HG02642 (cell line): ENCODE measurements around the gene RGS14.

ENCODE experiments used
- ATAC-seq: cut with Tn5 transposase; IDR thresholded peaks from one replicate; pipeline ENCODE4 v1.9.1; 2021; ENCODE audit warnings: mild to moderate bottlenecking; ENCODE audit not compliant: unreplicated experiment, poor library complexity

The RGS14 gene

GRCh38 chr5:177362610-177363507 lies 5.1 kb downstream of the RGS14 start:
- peak; percentile 31 for ATAC-seq

- no peak for ATAC-seq
Measured at GRCh38 chr5:177363565-177363964, 5.8 kb downstream of the RGS14 start.

DNA sequence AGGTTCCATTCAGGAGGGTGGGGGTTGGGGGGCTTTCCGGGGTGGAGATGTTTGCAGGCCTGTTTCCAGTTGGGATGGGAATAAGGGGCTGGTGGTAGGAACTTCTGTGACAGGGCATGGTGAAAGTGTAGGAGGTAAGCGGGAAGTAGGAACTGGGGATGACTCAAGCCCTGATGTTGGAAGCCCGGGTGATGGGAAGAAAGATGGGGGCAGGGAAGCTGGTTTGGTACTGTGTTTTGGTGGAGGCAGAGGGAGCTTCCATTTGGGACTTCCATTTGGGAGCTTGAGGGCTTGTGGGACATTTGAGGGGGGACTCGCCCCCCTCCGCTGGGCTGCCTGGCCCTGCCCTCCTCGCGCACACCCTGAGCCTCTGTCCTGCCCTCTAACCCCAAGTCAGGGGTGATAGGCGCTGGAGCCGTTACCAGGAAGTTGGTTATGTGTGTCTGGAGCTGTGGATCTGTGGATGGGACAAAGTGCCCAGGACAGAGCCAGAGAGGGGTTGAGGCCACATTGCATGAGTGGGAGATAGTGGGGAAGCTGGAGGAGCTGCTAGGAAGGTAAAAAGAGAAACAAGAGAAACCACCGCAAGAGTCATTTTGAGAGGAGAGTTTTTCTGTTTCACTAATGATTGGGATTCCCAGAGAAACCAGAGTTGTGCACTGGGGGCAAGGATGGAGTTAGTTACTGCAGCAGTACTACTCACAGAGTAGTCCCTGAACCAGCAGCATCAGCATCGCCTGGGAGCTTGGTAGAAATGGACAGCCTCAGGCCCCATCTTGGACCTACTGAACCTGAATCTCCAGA lies 6.6 kb downstream of the RGS14 start:
- peak; percentile 30 for ATAC-seq

- ATAC-seq, result no peak
Measured at GRCh38 chr5:177365845-177366527, 8.3 kb downstream of the RGS14 start.

DNA sequence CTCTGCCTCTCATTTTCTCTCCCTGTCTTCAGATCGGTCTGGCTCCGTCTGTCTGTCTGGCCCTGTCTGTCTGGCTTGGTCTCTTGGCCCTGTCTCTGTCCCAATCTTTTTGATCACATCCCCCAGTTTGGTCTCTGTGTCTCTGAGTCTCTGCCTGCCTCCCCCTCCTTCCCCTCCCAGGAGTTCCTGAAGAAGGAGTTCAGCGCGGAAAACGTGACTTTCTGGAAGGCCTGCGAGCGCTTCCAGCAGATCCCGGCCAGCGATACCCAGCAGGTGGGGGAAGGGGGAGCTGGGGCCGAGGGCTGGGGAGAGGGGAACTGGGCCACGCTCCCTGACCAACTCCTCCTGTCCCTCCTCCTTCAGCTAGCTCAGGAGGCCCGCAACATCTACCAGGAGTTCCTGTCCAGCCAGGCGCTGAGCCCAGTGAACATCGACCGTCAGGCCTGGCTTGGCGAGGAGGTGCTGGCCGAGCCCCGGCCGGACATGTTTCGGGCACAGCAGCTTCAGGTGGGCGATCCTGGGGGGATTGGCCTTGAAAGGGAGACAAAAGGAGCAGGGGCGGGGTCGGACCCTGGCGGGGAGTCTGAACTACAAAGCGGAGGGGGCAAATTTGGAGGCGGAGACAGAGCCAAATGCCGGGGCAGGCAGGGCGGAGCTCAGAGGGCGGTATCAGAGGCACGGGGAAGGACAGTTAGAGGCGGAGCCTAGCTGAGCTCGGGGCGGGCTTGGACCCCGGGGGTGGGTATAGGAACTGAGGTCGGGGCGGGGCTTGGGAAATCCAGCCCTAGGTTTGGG lies 9.0 kb downstream of the RGS14 start:
- ATAC-seq, result no peak

- no peak for ATAC-seq
Measured at GRCh38 chr5:177367323-177367848, 9.7 kb downstream of the RGS14 start.

- ATAC-seq, result no peak
Measured at GRCh38 chr5:177367981-177368868, 10.5 kb downstream of the RGS14 start.

DNA sequence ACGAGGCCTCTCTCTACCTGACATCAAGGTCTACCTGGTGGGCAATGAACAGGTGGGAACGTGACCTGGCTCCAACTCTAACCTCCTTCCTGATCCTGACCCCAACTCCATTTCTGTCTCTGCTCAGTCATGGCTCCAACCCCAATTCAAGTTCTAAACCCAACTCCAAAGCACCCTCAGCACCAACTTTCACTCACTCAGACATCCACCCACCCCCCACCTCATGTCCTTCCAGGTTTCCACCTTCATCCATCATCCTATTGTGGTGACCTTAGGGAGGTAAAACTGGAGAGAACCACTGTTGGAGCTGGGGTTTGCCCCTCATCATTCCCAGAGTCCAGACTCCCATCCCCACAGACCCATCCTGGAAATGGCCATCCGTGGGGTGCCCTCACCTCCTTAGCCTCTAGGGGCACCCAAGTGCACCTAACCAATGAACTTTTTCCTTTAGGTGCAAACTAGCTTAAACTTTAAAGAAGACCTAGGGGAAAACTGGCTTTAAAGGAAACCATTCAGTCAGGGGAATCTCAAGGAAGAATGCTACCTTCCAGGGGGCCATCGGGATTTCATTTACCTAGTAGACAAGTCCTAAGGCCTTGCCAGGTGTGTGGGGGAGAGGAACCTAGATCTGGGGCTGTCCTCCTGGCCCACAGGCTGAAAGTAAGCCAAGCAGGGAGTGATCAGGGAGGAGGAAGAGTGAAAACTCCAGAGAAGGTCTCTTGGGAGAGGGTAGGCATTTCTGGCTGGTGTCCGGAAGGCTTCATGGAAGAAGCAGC lies 11.3 kb downstream of the RGS14 start:
- ATAC-seq, result no peak

DNA sequence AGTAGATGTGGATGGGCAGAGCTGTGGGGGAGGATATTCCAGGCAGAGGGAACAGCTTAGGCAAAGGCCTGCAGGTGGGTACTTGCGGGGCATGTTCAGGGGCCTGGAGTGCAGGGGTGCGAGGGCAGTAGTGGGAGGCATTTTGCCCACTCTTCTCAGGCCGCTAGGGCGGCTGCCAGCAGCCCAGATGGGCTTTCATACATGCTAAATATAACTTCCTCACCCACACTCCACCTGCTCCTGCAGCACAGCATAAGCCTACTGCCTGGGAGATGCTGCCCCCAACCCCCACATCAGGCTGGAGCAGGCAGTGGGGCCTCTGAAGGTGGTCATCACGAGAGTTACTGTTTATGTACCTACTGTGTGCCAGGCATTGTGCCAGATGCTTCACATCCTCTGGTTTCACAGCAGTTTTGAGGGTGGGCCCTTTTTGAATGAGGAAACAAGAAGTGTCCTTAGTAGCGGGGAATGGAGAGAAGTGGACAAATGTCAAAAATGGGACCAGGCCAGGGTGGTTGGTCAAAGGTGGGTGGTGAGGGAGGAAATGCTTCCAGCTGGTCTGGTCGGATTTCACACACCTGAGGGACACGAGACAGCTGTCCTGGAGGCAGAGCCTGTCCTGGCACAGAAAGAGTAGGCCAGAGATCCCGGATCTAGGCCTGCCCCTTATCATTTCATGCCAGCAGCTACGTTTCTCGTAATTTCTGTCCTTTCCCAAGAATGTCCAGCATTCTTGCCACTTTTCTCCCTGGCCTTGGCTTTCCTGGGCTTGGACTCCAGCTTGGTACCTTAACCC lies 12.1 kb downstream of the RGS14 start:
- no peak for ATAC-seq

DNA sequence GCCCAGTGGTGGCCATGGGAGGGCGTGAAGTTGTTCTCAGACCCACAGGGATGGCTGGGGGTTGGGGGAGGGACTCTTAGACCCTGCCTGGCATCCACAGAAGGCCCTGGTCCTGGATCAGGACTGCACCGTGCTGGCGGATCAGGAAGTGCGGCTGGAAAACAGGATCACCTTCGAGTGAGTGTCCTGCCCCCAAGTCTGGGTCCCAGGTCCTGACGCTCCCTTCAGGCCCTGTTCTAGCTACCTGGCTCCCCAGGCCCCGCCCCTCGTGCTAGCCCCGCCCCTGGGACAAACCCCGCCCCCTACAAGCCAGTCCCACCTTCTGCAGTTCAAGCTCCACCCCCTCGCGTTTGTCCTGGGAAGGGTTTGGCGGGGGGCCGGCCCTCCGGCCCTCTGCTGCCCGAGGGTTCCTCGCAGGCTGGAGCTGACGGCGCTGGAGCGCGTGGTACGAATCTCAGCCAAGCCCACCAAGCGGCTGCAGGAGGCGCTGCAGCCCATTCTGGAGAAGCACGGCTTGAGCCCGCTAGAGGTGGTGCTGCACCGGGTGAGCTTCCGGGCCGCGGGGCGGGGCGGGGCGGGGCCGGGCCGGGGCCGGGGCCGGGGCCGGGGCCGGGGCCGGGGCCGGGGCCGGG lies 12.9 kb downstream of the RGS14 start:
- ATAC-seq, result no peak

DNA sequence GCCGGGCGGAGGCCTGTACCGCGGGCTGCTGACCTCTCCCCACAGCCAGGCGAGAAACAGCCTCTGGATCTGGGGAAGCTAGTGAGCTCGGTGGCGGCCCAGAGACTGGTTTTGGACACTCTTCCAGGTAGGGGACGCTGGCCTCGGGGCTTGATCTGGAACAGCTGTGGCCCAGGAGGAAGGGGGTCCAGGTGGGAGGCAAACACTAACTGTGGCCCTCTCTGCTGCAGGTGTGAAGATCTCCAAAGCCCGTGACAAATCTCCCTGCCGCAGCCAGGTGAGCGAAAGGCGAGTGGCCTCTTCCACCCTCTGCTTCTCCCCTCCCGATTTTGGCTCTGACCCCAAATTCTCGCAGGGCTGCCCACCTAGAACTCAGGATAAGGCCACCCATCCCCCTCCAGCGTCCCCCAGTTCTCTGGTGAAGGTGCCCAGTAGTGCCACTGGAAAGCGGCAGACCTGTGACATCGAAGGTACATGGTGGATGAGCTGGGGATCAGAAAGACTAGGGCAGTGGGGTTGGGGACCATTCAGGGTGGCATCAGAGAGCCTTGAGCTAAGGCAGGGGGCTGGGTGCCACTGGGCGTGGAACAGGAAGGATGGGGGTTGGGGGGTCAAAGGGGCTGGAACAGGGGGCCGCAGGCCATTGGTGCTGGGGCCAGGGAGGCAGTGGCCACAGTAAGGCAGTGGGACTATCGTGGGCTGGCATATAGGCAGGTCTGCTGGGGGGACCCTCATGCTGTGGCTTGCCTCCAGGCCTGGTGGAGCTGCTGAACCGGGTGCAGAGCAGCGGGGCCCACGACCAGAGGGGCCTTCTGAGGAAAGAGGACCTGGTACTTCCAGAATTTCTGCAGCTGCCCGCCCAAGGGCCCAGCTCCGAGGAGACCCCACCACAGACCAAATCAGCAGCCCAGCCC lies 13.7 kb downstream of the RGS14 start:
- ATAC-seq, result no peak

DNA sequence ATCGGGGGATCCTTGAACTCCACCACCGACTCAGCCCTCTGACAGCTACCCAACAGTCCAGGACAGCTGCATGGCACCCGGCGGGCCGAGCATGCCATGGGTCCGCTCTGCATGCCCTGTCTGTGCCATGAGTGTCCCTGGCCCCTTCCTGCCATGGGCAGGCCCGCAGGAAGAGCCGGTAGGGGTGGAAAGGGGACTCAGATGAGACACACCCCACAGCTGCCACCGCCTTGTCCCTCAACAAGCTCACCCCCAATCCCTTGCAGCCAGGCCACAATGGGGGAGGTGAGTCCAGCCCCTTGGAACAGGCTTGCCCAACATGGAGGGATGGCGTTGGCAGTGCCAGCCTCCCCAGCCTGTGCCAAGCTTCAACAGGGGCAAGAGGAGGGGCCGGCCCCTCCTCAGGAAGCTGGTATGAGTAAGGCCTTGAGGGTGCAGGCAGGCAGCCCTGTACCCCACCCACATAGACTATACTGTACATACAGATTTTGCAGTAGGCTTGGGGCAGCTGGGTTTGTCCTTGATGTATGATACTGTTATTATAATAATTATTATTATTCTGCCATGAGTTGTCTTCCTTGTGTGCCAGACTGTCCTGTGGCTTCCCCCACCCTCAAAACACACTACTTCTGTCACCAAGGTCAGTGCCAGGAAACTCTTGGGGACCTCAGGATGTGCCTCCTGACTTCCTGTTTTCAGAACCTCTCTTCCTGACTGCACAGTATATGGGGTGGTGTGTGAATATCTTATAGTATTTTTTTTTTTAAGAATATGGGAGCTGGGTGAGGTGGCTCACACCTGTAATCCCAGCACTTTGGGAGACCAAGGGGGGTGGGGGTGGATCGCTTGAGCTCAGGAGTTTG lies 14.5 kb downstream of the RGS14 start:
- ATAC-seq, result no peak

- no peak for ATAC-seq
Measured at GRCh38 chr5:177372910-177373309, 15.2 kb downstream of the RGS14 start.

DNA sequence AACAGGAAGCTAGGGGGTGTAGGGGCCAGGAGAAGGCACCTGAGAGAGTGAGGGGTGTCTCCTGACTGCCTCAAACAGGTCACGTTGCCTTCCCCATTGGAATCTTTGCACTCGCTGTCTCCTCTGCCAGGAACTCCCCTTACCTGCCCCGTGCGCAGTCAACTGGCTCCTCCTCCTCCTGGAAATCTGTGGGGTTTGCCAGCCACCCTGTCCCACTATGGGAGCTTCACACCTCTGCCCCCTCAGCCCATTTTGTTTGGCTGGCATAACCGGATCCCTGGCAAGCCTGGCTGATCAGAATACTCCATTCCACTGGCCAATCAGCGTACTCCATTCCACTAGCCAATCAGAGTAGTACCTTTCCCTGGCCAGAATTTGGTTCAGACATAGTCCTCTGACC lies 16.1 kb downstream of the RGS14 start:
- no peak for ATAC-seq

- ATAC-seq, result no peak
Measured at GRCh38 chr5:177374211-177374610, 16.5 kb downstream of the RGS14 start.
